HepG2 (cell line): ENCODE measurements around the gene PNMA3.

Experiments used
- ATF7-NPFF ChIP-seq: sonication (generic); formaldehyde crosslinking; IDR thresholded peaks from 2 replicates; pipeline ENCODE4 v1.8.1; 2023; ENCODE audit warnings: mild to moderate bottlenecking, low read depth, missing genetic modification reagents, moderate library complexity
- CENPBD1 ChIP-seq: sonication (generic); formaldehyde crosslinking; IDR thresholded peaks from 2 replicates; pipeline ENCODE4 v1.8.0; 2022; ENCODE audit warnings: missing genetic modification reagents, low read depth, mild to moderate bottlenecking, borderline replicate concordance
- ELF4 ChIP-seq: sonication (generic); formaldehyde crosslinking; IDR thresholded peaks from 2 replicates; pipeline ENCODE4 v1.5.0; 2020; ENCODE audit warnings: missing genetic modification reagents, mild to moderate bottlenecking, moderate library complexity, borderline replicate concordance
- FLYWCH1 ChIP-seq: sonication (generic); formaldehyde crosslinking; IDR thresholded peaks from 2 replicates; pipeline ENCODE4 v1.8.1; 2023; ENCODE audit warnings: mild to moderate bottlenecking, missing genetic modification reagents
- PHF20 ChIP-seq: sonication (generic); formaldehyde crosslinking; IDR thresholded peaks from 2 replicates; pipeline ENCODE4 v1.5.0; 2020; ENCODE audit warnings: mild to moderate bottlenecking, missing genetic modification reagents
- PHF5A ChIP-seq: IDR thresholded peaks from one replicate; pipeline ENCODE4 v1.6.1; 2018; ENCODE audit warnings: low read depth, missing genetic modification reagents; ENCODE audit not compliant: unreplicated experiment
- TCF12 ChIP-seq, 2 experiments: fragments of 450-650 bp in 1 of 2; sonication (generic) in 1 of 2; formaldehyde crosslinking in 1 of 2; IDR thresholded peaks; 2 replicates each; pipeline versions ENCODE4 v1.6.1 to v1.8.0; 2017 to 2022; ENCODE audit warnings: antibody characterized with exemption in 1 of 2, mild to moderate bottlenecking in 1 of 2, missing genetic modification reagents in 1 of 2, moderate library complexity in 1 of 2
- YY1 ChIP-seq: IDR thresholded peaks from 2 replicates; pipeline ENCODE4 v1.6.1; 2011; ENCODE audit warnings: low read length, low read depth, moderate library complexity, mild to moderate bottlenecking; ENCODE audit not compliant: insufficient read depth, insufficient replicate concordance
- ZKSCAN1 ChIP-seq: fragments of 150-350 bp; IDR thresholded peaks from 2 replicates; pipeline ENCODE4 v1.6.1; 2014; ENCODE audit warnings: low read length
- ZNF563 ChIP-seq: sonication (generic); formaldehyde crosslinking; IDR thresholded peaks from 2 replicates; pipeline ENCODE4 v1.8.0; 2022; ENCODE audit warnings: mild to moderate bottlenecking, moderate library complexity, missing genetic modification reagents
- ZNF775 ChIP-seq: sonication (generic); formaldehyde crosslinking; IDR thresholded peaks from 2 replicates; pipeline ENCODE4 v1.4.0; 2020; ENCODE audit warnings: missing genetic modification reagents, mild to moderate bottlenecking, moderate library complexity, borderline replicate concordance

- TF ChIP-seq PHF20 (CRISPR knock-in tag) (no peak), YY1 (no peak), ZNF775 (CRISPR knock-in tag) (no peak), ELF4 (CRISPR knock-in tag) (no peak), ATF7-NPFF (CRISPR knock-in tag) (no peak), CENPBD1 (CRISPR knock-in tag) (no peak), ZNF563 (CRISPR knock-in tag) (no peak), PHF5A (CRISPR knock-in tag) (no peak), TCF12 (IDR thresholded peaks at IDR 0.05) (no peak), TCF12 (CRISPR knock-in tag; IDR thresholded peaks at IDR 0.05) (no peak), ZKSCAN1 (no peak), FLYWCH1 (CRISPR knock-in tag) (no peak)
Measured at GRCh38 chrX:153055871-153056749, at the start of gene PNMA3.
